ENCODE data around the gene PRM3. TPM values are rescaled to one million over a fixed set of nuclear protein-coding genes. Genes with fewer than 3 reads are reported as not detected.
A peak's percentile ranks its signal among the peaks of the same experiment; 100 is the strongest.

The PRM3 gene
- total RNA-seq, 4 donors from 2014 or later: not detected

- ATAC-seq: no peak
- Histone ChIP-seq H3K27me3 (no peaks in the 10 kb centered on the region), H3K36me3 (no peaks in the 10 kb centered on the region), H3K9me3 (no peaks in the 10 kb centered on the region), H3K4me1 (no peaks in the 10 kb centered on the region), H3K27ac (no peak overlapping the region), H3K4me3 (no peak overlapping the region)
- TF ChIP-seq CTCF (IDR thresholded peaks at IDR 0.05 in 4 of 5, conservative IDR thresholded peaks at IDR 0.05 in 1 of 5): no peak
- TF ChIP-seq POLR2A (IDR thresholded peaks at IDR 0.05): no peak
- intact Hi-C loops (cut with DNase I; ENCODE audit: low total_unique reads) (no loop called here), in situ Hi-C loops (cut with MboI; ENCODE audit: low sequenced_read_pairs in 4 of 4) (loop anchor here in 1 of 4 donors (25.0 kb wide), 1 partner anchor 97 kb away; no protein-coding TSS in a partner anchor)
- DNase-seq: no peak
These were observed 39.6 kb downstream of the PRM3 start for GRCh38 chr16:11233727-11234376.

- H3K27ac ChIP-seq: no peak overlapping the region
These were observed 40.3 kb downstream of the PRM3 start for GRCh38 chr16:11232852-11233726.

GRCh38 chr16:11232302-11232851, 41.1 kb downstream of the PRM3 start:
- Histone ChIP-seq H3K36me3 (no peaks in the 10 kb centered on the region), H3K27ac (no peak overlapping the region), H3K9me3 (no peaks in the 10 kb centered on the region), H3K27me3 (no peaks in the 10 kb centered on the region), H3K4me1 (no peaks in the 10 kb centered on the region), H3K4me3 (no peak overlapping the region)
- no peak for DNase-seq
- TF ChIP-seq POLR2A (IDR thresholded peaks at IDR 0.05): no peak
- TF ChIP-seq CTCF (IDR thresholded peaks at IDR 0.05 in 4 of 5, conservative IDR thresholded peaks at IDR 0.05 in 1 of 5): no peak
- no peak for ATAC-seq
- intact Hi-C loops (cut with DNase I; ENCODE audit: low total_unique reads): no loop called here
- in situ Hi-C loops (cut with MboI; ENCODE audit: low sequenced_read_pairs in 4 of 4): loop anchor here in 1 of 4 donors (25.0 kb wide), 1 partner anchor 95 kb away; no protein-coding TSS in a partner anchor

More at GRCh38 chr16:11232852-11233726, 40.3 kb downstream of the PRM3 start:
- no peak overlapping the region for H3K4me3 ChIP-seq
- no peaks in the 10 kb centered on the region for H3K4me1 ChIP-seq
- H3K36me3 ChIP-seq: no peaks in the 10 kb centered on the region
- intact Hi-C loops (cut with DNase I; ENCODE audit: low total_unique reads): no loop called here
- DNase-seq (peak in 1 of 2 donors; percentile 30), ATAC-seq (no peak)
- in situ Hi-C loops (cut with MboI; ENCODE audit: low sequenced_read_pairs in 4 of 4): loop anchor here in 1 of 4 donors (25.0 kb wide), 1 partner anchor 96 kb away; no protein-coding TSS in a partner anchor
- no peak for TF ChIP-seq CTCF (IDR thresholded peaks at IDR 0.05 in 4 of 5, conservative IDR thresholded peaks at IDR 0.05 in 1 of 5)
- no peak for TF ChIP-seq POLR2A (IDR thresholded peaks at IDR 0.05)
- H3K27me3 ChIP-seq: no peaks in the 10 kb centered on the region
- no peaks in the 10 kb centered on the region for H3K9me3 ChIP-seq

- Histone ChIP-seq H3K36me3 (no peaks in the 10 kb centered on the region), H3K27ac (no peak overlapping the region), H3K4me3 (no peak overlapping the region), H3K9me3 (no peaks in the 10 kb centered on the region), H3K4me1 (no peaks in the 10 kb centered on the region), H3K27me3 (no peaks in the 10 kb centered on the region)
- in situ Hi-C loops (cut with MboI; ENCODE audit: low sequenced_read_pairs in 4 of 4) (loop anchor here in 1 of 4 donors (25.0 kb wide), 1 partner anchor 94 kb away; no protein-coding TSS in a partner anchor), intact Hi-C loops (cut with DNase I; ENCODE audit: low total_unique reads) (no loop called here)
- no peak for ATAC-seq
- TF ChIP-seq POLR2A (IDR thresholded peaks at IDR 0.05) (no peak), CTCF (IDR thresholded peaks at IDR 0.05 in 4 of 5, conservative IDR thresholded peaks at IDR 0.05 in 1 of 5) (no peak)
- DNase-seq: no peak
These were observed 42.0 kb downstream of the PRM3 start for GRCh38 chr16:11231367-11231970.
